Forelimb muscle (tissue), 1 donor: ENCODE results near the gene UBE2O. TPM values are rescaled to one million over a fixed set of nuclear protein-coding genes. Genes with fewer than 3 reads are reported as not detected.

Experiments used
- DNase-seq: peaks from one replicate; pipeline ENCODE4 v3.0.0-alpha.2; 2013; ENCODE audit warnings: low read depth
- polyA plus RNA-seq: library from polyadenylated mRNA; unstranded; fragments of 120-200 nt; gene quantifications from one replicate; pipeline ENCODE4 v1.2.1, GENCODE V29; 2013; ENCODE audit not compliant: insufficient read length

The UBE2O gene
- polyA plus RNA-seq, 1 donor, result 14.1 TPM

DNA sequence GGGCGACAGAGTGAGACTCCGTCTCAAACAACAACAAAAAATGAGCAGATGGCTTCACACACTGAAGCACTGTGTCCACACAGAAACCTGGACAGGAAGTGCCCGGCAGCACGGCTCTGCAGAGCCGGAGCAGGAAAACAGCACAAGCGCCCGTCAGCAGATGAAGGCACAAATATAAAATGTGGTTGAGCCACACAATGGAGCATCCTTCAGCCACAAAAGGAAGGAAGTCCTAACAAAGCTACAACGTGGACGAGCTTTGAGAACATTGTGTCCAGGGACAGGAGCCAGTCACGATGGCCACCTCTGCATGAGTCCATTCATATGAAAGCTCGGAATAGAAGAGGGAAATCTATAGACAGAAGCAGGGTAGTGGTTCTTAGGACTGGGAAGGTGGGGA is 32.6 kb upstream of the UBE2O start:
- DNase-seq, result no peak

DNA sequence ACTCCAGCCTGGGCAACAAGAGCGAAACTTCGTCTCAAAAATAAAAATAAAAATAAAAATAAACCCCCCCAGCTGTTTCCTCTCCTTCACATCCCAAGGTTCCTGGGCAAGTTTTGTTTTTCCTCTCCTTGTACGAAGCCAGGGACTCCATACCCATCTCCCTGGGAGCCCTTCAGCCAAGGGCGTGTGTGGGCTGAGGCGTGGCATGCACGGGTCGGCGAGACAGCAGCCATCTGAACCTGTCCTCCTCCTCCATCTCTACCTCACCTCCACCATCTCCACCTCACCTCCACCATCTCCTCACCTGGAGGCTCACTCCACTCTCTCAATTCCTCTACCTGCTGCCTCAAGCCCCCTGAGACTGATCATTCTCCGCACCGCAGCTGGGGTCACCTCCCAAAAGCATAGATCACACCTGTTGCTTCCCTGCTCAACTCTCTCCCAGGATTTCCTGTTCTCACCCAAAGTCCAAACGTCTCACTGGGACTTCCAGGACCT is 31.3 kb upstream of the UBE2O start:
- no peak for DNase-seq

DNA sequence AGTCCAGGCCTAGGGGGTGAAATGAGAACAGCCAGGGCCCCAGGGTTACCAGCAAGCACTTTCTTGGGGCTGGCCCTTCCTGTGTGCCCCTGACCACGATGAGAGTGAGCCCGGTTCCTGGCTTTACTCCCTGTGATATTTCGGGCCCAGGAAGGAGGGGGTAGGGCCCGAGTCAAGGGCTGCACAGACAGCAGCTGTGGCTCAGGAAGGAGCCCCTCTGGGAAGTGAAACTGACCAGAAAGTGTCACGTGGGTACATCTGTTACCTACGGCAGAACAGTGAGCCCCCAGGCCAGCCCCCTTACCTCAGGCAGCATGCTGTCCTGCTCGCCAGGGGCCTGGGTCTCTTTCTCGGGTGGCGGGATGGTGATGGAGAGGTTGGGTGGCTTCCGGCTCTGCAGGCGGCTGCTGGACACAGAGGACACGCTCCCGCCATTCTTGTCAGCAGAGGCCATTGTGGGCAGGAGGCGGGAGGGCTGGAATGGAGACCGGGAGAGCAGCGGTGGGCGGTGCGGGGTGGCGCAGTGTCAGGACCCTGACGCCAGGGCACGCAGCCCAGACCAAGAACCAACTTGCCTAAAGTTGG is 28.2 kb upstream of the UBE2O start:
- no peak for DNase-seq

DNA sequence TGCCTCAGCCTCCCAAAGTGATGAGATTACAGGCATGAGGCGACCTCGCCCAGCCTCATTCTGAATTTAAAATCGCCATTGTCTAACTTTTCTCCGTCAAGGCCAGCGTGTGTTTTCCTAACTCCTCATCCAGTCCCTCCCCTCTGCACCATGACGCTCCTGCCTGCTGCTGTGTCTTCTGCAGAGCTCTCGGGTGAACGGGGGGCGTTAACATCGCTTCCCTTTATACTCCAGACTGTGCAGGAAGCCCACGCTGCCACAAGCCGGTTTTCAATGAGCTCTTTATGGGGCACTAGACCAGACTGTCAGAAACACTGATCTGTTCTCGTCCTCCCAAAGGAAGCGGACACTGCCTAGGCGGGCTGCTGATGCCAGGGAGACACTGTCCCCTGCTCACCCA is 27.7 kb upstream of the UBE2O start:
- DNase-seq, result no peak

DNA sequence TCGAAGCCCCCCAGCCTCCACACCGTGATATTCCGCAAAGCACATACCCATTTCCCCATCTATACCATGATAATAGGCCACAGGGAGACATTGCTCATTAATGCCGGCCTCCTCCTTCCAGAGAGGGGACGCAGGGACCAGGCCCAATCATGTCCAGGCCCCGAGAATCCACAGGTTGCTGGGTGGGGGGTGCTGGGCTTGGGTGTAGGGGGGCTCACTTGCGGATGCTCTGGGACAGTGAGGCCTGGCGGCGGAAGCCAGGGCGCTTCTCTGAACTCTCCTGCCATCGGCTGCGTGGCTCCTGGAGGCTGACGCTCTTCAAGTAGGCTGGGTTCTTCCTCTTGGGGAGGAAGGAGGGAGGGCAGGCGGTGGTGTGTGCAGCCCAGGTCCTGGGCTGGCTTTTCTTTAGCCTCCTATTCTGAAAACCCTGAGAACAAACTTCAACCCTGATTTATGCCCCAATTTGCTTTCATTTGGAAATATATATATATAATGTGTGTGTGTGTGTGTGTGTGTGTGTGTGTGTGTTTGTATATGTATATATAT is 26.6 kb upstream of the UBE2O start:
- DNase-seq, result no peak

DNA sequence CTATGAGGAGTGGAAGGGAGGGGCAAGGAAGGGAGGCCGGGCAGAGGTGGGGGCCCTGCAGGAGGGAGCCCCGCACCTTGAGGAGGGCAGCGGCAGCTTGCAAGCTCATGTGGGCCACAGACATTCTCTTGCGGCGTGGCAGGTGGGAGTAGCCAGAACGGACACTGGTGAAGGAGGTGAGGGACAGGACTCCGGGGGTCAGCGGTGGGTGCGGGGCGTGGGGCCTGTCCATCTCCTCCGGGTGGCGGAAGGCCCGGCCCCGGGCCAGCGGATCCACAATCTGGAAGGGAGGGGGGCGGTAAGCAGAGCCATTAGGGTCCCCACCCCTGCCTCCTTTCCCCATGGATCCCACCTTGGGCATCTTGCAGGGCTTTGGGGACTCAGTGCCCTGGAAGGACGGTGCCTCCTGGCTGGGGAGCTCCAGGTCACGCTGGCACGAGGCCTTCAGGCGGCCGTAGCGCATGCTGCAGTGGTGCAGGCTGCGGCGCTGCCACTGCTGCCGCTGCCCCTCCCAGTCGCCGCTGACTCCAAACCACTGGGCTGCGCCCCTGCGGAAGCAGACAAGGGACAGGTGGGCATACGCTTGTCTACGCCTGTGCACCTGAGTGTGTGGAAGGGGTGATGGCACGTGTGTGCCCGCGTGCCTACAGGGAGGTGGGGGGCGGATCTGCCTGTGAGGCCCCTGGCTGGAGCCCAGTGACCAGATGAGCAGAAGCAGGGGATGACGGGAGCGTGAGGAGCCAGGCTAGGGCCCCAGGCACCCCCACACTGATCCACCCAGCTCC is 26.0 kb upstream of the UBE2O start:
- DNase-seq, result no peak

DNA sequence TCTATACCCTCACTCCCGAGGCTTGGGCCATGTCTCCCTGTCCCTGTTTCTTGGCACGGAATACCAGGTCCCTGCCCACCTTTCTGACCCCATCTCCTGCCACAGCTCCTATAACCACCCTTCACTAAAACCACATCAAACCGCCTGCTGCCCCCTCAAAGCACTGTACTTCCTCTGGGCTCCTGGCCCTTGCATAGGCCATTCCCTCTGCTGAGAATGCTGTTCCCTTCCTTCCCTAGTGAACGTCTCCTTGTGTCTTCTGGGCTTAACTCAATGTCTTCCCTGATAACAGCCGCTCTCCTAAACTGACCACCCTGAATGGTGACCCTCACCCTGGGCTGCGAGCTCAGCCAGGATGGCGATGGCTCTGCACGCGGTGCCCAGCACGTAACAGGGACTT is 25.1 kb upstream of the UBE2O start:
- no peak for DNase-seq

DNA sequence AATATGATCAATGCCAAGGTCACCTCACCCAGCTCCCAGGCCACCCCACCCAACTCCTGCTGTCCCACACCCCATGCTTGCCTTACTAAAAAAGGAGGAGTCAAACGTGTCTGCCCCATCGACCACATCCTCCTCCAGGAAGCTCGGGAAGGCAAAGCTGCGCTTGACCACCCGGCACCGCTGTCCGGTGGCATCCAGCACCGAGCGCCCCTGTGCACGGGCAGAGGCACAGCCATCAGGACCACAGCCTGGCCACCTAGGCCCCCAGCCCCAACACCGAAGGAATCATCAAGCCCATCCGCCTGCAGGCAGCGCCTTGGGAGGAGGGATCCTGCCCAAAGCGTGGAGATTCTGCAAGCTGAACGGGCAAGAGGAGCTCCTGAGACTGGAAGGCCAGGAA is 24.6 kb upstream of the UBE2O start:
- no peak for DNase-seq

DNA sequence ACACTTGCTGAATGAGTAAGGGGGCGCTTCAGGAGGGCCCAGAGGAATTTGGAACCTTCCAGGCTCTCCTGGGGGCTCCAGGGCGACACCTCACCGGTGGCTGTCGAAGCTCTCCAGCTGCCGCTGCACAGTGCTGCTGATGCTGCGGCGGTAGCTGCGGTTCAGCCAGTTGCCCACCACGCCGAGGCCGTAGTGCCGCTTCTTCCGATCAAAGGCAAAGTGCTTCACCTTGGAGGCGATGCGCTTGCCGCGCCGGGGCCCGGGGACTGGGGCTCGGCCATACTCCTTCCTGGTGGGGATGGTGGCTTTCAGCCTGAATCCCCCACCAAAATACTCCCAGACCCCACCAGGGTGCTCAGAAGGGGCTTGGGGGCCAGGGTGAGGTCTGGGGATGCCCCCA is 23.8 kb upstream of the UBE2O start:
- no peak for DNase-seq

DNA sequence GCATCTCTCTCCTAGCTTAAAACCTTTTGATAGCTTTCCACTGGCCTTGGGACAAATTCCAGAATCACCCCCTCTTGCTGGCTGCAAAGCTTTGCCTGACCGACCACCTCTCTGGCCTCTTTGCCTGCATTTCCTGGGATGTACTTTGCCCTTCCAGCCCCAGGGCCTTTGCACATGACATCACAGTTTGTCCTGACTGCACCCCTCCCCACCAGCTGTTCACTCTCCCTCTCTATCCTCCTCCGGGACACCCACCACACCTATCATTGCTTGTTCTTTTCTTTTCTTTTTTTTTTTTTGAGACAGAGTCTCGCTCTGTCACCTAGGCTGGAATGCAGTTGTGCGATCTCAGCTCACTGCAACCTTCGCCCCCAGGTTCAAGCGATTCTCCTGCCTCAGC is 22.4 kb upstream of the UBE2O start:
- DNase-seq, result no peak

DNA sequence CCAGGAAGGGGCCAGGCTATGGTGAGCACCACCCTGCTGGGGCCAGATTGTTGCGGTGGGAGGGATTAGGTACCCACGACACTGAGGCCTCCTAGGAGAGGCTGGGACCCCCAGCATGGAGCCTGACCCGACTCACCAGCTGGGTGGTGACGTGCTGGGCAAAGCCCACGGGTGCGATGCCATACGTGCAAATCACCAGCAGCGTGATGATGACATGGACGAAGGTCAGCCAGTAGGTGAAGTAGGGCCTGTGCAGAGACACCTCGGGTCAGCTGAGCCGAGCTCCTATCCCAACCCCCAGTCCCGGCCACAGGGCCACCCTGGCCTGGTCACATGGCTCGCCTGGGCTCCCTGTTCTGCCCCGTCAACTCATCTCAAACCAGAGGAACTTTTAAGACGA is 21.9 kb upstream of the UBE2O start:
- DNase-seq, result no peak

DNA sequence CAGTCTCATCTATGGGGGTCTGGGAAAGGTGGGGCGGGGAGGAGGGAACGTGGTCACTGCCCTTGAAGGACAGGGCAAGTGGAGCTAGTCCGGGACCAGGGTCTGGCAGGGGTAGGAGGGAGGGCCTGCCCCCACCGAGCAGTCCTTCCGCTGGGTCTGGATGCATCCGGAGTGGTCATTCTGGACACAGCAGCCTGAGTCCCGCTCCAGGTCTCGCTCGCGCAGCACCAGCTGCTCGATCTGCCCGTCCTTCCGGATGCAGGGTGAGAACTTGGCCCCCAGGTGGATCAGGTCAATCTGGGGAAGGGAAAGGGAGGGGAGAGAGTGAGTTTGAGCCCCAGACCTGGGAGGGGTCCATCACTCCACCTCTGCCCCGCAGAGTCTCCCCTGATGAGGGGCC is 21.3 kb upstream of the UBE2O start:
- DNase-seq, result no peak

DNA sequence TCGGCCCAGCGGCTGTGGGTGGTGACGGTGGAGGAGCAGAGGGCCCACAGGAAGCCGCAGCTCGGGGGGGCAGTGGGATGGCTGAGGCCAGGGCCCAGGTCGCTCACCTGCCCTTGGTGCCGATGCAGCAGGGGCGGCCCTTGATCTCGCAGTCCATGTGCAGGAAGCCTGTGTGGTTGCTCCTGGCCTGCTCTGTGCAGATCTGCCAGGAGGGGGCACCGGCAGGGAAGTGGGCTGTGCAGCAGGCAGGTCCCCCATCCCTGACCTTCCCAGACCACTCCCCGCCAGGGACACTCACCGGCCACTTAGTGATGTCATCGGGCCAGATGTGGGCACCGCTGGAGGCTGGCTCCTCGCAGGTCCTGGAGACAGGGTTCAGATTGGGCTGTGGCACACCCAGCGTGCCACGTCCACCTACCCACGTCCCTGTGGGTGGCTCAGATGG is 20.6 kb upstream of the UBE2O start:
- DNase-seq, result no peak

DNA sequence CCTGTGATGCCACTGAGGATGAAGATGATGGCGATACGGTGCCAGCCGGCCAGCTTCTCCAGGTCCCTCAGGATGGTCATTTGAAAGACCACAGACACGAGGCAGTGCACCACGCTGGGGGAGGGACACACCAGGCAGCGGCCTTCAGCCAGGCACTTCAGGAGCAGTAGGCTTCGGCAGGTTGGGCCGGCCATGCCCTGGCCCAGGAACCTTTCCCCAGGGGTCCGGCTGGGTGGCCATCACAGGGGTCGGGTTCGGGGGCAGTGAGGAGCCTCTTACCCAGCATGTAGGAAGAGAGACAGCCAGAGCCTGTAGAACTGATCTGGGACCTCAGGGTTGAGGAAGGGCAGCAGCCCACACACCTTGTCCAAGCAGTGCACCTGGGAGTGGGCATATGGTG is 19.8 kb upstream of the UBE2O start:
- no peak for DNase-seq

DNA sequence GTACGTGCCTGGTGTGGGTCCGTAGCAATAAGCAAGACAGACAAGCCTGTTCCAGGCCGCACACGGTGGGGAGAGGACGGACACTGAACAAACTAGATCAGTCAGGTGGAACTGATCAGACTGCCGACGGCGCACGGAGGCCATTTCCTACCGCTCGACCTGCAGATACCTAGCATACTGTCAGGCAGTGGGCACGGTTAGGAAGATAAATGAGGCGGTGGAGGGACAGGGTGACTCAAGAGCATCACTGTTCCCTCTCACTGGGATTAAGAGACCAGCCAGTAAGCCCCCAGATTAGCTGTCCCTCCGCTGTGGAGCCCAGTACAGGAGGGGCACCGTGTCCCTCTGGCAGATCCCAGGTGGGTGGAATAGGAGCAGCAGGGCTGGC is 19.3 kb upstream of the UBE2O start:
- no peak for DNase-seq

DNA sequence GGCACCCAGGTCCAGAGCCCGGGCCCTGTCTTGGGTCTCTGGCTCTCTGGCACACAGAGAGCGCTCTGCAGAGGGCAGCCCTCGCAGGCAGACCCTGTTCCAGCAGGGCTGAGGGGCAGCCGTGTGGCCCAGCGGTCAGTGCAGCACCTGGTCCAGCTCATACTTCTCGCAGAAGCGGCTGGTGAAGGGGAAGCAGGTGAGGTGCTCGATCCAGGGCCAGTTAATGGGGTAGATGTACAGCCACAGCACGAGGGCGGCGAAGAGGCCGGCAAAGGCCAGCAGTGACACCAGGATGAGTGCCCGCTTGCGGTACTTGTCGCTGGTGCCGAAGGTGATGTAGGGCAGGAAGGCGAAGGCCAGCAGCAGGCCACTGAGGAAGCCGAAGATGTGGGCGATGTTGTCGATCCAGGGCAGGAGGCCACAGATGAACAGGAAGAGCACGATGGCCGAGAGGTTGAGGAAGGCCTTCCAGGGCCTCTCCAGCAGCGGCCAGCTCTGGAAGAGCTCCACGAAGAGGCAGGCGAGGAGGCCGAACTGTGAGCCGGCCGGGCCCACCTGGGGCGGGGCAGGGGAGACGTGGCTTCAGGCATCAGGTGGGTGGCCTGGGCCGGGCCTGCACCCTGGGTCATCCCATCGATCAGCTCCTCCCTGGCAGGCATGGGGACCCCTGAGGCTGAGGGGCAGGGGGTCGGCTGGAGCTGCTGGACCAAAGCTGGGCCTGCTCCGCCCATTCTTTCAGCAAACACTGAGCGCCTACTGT is 18.7 kb upstream of the UBE2O start:
- no peak for DNase-seq

DNA sequence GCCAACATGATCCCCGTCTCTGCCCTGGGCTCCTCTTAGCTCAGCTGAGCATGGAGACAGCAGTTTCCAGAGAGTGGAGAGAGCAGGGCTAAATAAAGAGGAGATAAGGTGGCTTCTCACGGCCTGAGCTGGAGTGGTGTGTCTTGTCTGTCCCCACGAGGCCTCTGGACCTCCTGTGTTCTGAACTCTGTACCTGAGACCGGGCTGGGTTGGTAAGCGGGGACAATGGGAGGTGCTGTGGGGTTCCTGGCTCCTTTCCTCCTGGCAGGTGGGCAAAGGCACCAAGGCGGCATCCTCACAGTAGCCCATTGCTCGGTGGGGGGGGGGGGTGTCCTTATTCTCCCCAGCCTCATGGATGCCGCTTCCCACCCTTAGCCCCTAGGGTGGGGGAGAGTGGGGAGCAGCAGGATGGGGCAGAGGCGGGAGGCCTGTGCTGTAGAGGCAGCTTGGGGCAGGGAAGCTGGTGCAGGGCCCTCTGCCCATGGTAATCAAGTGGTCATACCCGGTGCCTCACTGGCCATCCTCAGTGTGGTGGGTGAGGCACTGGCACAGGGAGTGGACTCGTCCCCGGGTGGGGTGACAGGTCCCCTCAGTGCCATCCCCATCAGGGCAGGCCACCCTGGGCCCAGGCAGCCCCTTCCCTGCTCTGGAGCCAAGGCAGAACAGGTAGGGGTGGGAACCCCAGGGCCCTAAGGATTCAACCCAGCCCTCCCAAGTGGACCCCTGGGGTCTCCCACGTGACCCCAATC is 17.2 kb upstream of the UBE2O start:
- no peak for DNase-seq

DNA sequence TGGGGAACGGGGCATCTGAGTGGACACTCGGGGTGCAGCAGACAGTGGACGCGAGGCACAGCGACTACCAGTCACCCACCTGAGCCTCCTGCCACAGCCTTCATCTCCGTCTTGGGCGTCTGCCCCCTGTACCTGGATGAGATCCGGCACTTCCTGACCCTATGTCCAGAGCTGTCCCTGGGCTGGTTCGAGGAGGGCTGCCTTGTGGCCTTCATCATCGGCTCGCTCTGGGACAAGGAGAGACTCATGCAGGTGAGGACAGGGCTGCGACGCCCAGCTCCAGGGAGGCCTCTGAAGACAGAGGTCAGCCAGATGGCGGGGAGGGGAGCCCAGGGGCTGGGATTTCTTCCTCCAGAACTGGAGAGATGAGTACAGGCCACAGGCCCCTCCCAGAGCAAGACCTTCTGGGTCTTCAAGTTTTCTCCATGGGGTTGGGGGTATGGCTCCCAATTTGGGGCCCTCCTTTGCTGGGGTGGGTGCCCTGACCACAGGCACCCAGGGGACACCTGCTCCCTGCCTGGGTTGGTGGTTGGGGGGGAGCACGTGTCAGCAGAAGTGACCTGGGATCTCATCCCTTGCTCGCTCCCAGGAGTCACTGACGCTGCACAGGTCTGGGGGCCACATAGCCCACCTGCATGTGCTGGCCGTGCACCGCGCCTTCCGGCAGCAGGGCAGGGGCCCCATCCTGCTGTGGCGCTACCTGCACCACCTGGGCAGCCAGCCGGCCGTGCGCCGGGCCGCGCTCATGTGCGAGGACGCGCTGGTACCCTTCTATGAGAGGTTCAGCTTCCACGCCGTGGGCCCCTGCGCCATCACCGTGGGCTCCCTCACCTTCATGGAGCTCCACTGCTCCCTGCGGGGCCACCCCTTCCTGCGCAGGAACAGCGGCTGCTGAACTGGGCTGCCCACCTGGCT is 16.4 kb upstream of the UBE2O start:
- DNase-seq, result no peak

DNA sequence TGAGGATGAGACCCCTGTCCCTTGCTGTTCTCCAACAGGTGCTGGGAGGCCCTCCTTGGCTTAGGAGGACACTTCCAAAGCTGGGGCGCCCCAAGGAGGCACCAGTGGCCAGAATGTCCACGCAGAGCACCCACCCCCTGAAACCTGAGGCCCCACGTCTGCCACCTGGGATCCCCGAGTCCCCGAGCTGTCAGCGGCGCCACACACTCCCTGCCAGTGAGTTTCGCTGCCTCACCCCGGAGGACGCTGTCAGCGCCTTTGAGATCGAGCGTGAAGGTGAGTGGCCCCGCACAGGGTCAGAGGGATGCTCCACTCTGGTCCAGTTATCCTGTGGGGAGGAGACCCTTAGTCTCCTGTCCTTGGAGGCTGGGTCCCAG is 15.7 kb upstream of the UBE2O start:
- DNase-seq, result no peak

DNA sequence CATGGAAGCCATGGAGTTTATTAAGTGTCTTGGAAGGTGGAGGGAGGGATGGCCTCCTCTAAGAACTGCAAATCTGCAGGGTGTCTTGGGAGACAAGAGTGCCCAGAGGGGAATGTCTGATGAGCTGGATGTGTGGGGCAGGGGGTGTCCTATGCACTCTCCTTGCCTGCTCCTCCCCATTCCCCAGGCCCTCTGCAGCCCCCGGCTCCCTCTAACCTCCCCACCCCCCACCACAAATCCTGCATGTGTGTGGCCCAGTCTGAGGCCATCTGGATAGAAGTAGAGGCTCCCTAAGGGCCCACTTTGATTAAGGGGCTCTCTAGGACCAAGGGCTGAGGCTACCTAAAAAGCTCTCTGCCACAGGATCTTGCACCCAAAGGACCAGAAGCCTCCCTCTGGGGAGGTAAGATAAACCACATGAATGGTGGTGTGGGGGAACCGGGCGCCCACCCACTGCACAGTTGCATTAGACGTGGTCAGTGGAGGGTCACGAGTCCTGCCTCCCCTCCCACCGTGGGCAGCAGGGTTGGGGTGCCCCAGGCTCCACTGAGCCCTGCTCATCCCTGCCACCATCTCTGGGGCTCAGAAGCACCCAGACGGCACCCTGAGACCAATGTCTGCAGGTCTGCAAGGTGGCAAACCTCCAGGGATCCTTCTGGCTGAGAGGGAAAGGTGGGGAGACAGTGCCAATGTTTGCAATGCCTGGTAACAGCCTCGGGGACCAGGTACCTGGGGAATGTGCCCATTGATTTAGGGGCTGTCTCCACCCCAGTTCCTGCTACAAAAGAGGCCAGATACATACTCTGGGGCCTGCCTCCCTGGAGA is 15.1 kb upstream of the UBE2O start:
- no peak for DNase-seq
